ENCODE results near the gene KIAA1671.
"Not testable (repeated sequence)": the region's sequence is repeated elsewhere in the genome, so short reads cannot be mapped to it uniquely, and the experiment has no call there.

Gene KIAA1671

GRCh38 chr22:25207553-25208157 lies 255.1 kb downstream of the KIAA1671 start:
- no peak for DNase-seq

GRCh38 chr22:25208328-25208727 lies 255.8 kb downstream of the KIAA1671 start:
- no peak for DNase-seq

- no peak for DNase-seq
These were observed 256.4 kb downstream of the KIAA1671 start for GRCh38 chr22:25208743-25209505.

GRCh38 chr22:25210793-25211192 lies 258.3 kb downstream of the KIAA1671 start:
- DNase-seq, result no peak

- DNase-seq, result no peak
These were observed 259.8 kb downstream of the KIAA1671 start for GRCh38 chr22:25212337-25212736.

- no peak for DNase-seq
These were observed 260.7 kb downstream of the KIAA1671 start for GRCh38 chr22:25213221-25213620.

GRCh38 chr22:25216230-25216629 lies 263.7 kb downstream of the KIAA1671 start:
- no peak for DNase-seq

- DNase-seq, result no peak
These were observed 266.7 kb downstream of the KIAA1671 start, which contains the start of gene CRYBB2 for GRCh38 chr22:25219211-25219689. Gene CRYBB2 (plus strand): TSS chr22:25219639. CDS start chr22:25221430, 1,791 bp downstream.

- DNase-seq, result no peak
These were observed 267.5 kb downstream of the KIAA1671 start for GRCh38 chr22:25219948-25220442.

- no peak for DNase-seq
These were observed 269.3 kb downstream of the KIAA1671 start for GRCh38 chr22:25221790-25222189.

GRCh38 chr22:25223269-25223850 lies 270.8 kb downstream of the KIAA1671 start:
- no peak for DNase-seq

- no peak for DNase-seq
These were observed 276.3 kb downstream of the KIAA1671 start for GRCh38 chr22:25228822-25229221.

GRCh38 chr22:25230760-25231159 lies 278.2 kb downstream of the KIAA1671 start:
- DNase-seq, result not testable (repeated sequence)

- no peak for DNase-seq
These were observed 279.8 kb downstream of the KIAA1671 start for GRCh38 chr22:25232301-25232700.

GRCh38 chr22:25233706-25234105 lies 281.2 kb downstream of the KIAA1671 start:
- DNase-seq, result not testable (repeated sequence)

- peak; percentile 6 for DNase-seq
These were observed 283.2 kb downstream of the KIAA1671 start for GRCh38 chr22:25235547-25236290.

GRCh38 chr22:25236417-25236816 lies 283.9 kb downstream of the KIAA1671 start:
- DNase-seq, result no peak

- DNase-seq, result no peak
These were observed 285.0 kb downstream of the KIAA1671 start for GRCh38 chr22:25237503-25237902.

- DNase-seq, result not testable (repeated sequence)
These were observed 285.5 kb downstream of the KIAA1671 start for GRCh38 chr22:25238058-25238457.
